HEK293 (cell line): Measurements from ENCODE around the gene C2CD4C.

Experiments
- YY1 ChIP-seq: fragments of 450-650 bp; formaldehyde crosslinking; IDR thresholded peaks from 2 replicates; pipeline ENCODE4 v1.5.1; 2018; ENCODE audit warnings: missing biosample characterization, missing genetic modification characterization
- ZIC2 ChIP-seq: fragments of 450-650 bp; formaldehyde crosslinking; IDR thresholded peaks from 2 replicates; pipeline ENCODE4 v1.5.1; 2016; ENCODE audit warnings: missing biosample characterization, missing genetic modification characterization
- ZNF362 ChIP-seq: fragments of 450-650 bp; formaldehyde crosslinking; IDR thresholded peaks from 2 replicates; pipeline ENCODE4 v1.5.1; 2016; ENCODE audit warnings: missing biosample characterization, missing genetic modification characterization
- ZNF561 ChIP-seq: fragments of 450-650 bp; IDR thresholded peaks from 2 replicates; pipeline ENCODE4 v1.5.1; 2018; ENCODE audit warnings: missing biosample characterization, missing genetic modification characterization, borderline replicate concordance

GRCh38 chr19:369256-369655 is 39.7 kb downstream of the C2CD4C start:
- TF ChIP-seq ZIC2 (tag by site-specific recombination): no peak
- no peak for TF ChIP-seq ZNF362 (tag by site-specific recombination)
- no peak for TF ChIP-seq ZNF561
- TF ChIP-seq YY1: no peak
